ENCODE data around the gene PTPRK. TPM values are rescaled to one million over a fixed set of nuclear protein-coding genes. Genes with fewer than 3 reads are reported as not detected.

PTPRK gene
- total and polyA plus RNA-seq, 2 donors (not counting 1 experiment from before 2014, with no cell fraction given): 16.2 to 18.7 TPM

DNA sequence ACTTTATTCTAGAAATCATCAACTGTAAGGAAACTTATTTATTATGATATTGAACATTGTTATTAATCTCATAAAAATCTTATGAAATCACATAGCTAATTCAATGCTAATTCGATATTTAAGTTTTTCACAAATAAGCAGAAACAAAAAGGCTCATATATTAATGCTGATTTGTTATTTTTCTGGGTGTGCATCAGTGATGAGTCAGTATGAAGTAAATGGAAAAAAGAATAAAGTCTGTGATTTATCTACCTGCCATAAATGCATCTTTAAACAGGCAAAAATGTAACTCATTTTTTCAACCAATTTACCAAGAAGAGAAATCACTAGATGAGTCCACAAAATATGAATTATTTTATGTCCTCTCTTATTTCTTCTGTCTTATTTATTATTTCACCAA, 253.5 kb downstream of the PTPRK start:
- no peak for DNase-seq
- Mint-ChIP-seq H3K27ac (no peak overlapping the region), H3K9me3 (ENCODE audit: insufficient read depth) (no peaks in the 10 kb centered on the region), H3K4me1 (no peaks in the 10 kb centered on the region), H3K4me3 (no peak overlapping the region), H3K27me3 (no peaks in the 10 kb centered on the region)
- intact Hi-C loops (cut with micrococcal nuclease): no loop called here
- Histone ChIP-seq H3K4me2 (replicated peaks; ENCODE audit: low read depth, low read length, poor library complexity, severe bottlenecking) (no peak overlapping the region), H3K9ac (ENCODE audit: low read length) (no peak overlapping the region), H3K9me3 (ENCODE audit: control extremely low read depth in 1 of 3, control insufficient read depth in 2 of 3, insufficient read depth in 1 of 3, low read length in 2 of 3) (no peaks in the 10 kb centered on the region), H3K4me3 (ENCODE audit: control extremely low read depth in 1 of 5, extremely low read depth in 1 of 5, insufficient read depth in 1 of 5, low read depth in 2 of 5, low read length in 4 of 5) (no peak overlapping the region), H2AFZ (ENCODE audit: insufficient read depth, low read depth, low read length, poor library complexity, severe bottlenecking) (no peak overlapping the region), H3K27me3 (replicated peaks in 1 of 4; ENCODE audit: control extremely low read depth in 1 of 4, control insufficient read depth in 3 of 4, insufficient read depth in 4 of 4, low read length in 3 of 4) (no peaks in the 10 kb centered on the region), H3K79me2 (ENCODE audit: control insufficient read depth, insufficient read depth, low read length) (no peaks in the 10 kb centered on the region), H3K36me3 (replicated peaks in 1 of 2; ENCODE audit: control extremely low read depth in 1 of 2, control insufficient read depth in 1 of 2, extremely low read depth in 1 of 2, insufficient read depth in 2 of 2, low read length in 1 of 2) (no peaks in the 10 kb centered on the region), H3K27ac (ENCODE audit: low read length in 2 of 2) (no peak overlapping the region), H4K20me1 (ENCODE audit: control insufficient read depth, insufficient read depth, low read length, poor library complexity, severe bottlenecking) (no peaks in the 10 kb centered on the region), H3K4me1 (ENCODE audit: control insufficient read depth in 2 of 2, insufficient read depth in 2 of 2, low read length in 2 of 2) (no peaks in the 10 kb centered on the region)
- no CpG with 5 or more reads among the region's 1 CpG for WGBS (ENCODE audit: insufficient coverage)
- POLR2A ChIA-PET: no interaction called here
- CTCF ChIA-PET: no interaction called here
- ATAC-seq (ENCODE audit: low read depth): no peak
- TF ChIP-seq, protein P1, sequence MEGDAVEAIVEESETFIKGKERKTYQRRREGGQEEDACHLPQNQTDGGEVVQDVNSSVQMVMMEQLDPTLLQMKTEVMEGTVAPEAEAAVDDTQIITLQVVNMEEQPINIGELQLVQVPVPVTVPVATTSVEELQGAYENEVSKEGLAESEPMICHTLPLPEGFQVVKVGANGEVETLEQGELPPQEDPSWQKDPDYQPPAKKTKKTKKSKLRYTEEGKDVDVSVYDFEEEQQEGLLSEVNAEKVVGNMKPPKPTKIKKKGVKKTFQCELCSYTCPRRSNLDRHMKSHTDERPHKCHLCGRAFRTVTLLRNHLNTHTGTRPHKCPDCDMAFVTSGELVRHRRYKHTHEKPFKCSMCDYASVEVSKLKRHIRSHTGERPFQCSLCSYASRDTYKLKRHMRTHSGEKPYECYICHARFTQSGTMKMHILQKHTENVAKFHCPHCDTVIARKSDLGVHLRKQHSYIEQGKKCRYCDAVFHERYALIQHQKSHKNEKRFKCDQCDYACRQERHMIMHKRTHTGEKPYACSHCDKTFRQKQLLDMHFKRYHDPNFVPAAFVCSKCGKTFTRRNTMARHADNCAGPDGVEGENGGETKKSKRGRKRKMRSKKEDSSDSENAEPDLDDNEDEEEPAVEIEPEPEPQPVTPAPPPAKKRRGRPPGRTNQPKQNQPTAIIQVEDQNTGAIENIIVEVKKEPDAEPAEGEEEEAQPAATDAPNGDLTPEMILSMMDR (IDR thresholded peaks at IDR 0.05): no peak
- no peak for TF ChIP-seq EZH2 (IDR thresholded peaks at IDR 0.05; ENCODE audit: borderline replicate concordance, insufficient read depth, low read depth, low read length, poor library complexity, severe bottlenecking)

DNA sequence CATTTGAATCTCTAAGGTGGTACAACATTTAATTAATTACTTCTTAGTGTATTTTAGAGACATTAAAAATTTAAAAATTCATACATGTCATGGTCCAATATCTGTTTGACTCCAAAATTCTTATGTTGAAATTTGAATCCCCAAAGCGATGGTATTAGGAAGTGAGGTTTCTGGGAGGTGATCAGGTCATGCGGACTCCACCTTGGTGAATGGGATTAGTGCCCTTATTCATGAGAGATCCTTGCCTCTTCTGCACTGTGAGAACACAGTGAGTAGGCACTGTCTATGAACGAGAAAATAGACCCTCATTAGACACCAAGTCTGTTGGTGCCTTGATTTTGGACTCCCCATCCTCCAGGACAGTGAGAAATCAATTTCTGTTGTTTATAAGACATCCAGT, 254.7 kb downstream of the PTPRK start:
- no peak overlapping the region for H3K27ac ChIP-seq (ENCODE audit: low read length in 2 of 2)
- no peak overlapping the region for H3K4me2 ChIP-seq (replicated peaks; ENCODE audit: low read depth, low read length, poor library complexity, severe bottlenecking)
- H4K20me1 ChIP-seq (ENCODE audit: control insufficient read depth, insufficient read depth, low read length, poor library complexity, severe bottlenecking): no peaks in the 10 kb centered on the region
- no peak overlapping the region for H3K9ac ChIP-seq (ENCODE audit: low read length)
- no peaks in the 10 kb centered on the region for H3K9me3 ChIP-seq (ENCODE audit: control extremely low read depth in 1 of 3, control insufficient read depth in 2 of 3, insufficient read depth in 1 of 3, low read length in 2 of 3)
- no peaks in the 10 kb centered on the region for H3K4me1 ChIP-seq (ENCODE audit: control insufficient read depth in 2 of 2, insufficient read depth in 2 of 2, low read length in 2 of 2)
- ChIA-PET CTCF (no interaction called here), POLR2A (no interaction called here)
- intact Hi-C loops (cut with micrococcal nuclease): no loop called here
- WGBS (ENCODE audit: insufficient coverage): 75% methylated on average over 3 of the region's 3 CpGs
- Mint-ChIP-seq H3K9me3 (ENCODE audit: insufficient read depth) (no peaks in the 10 kb centered on the region), H3K27me3 (no peaks in the 10 kb centered on the region), H3K27ac (no peak overlapping the region), H3K4me1 (no peaks in the 10 kb centered on the region), H3K4me3 (no peak overlapping the region)
- no peak for DNase-seq
- no peaks in the 10 kb centered on the region for H3K27me3 ChIP-seq (replicated peaks in 1 of 4; ENCODE audit: control extremely low read depth in 1 of 4, control insufficient read depth in 3 of 4, insufficient read depth in 4 of 4, low read length in 3 of 4)
- no peak for ATAC-seq (ENCODE audit: low read depth)
- H3K4me3 ChIP-seq (ENCODE audit: control extremely low read depth in 1 of 5, extremely low read depth in 1 of 5, insufficient read depth in 1 of 5, low read depth in 2 of 5, low read length in 4 of 5): no peak overlapping the region
- H3K36me3 ChIP-seq (replicated peaks in 1 of 2; ENCODE audit: control extremely low read depth in 1 of 2, control insufficient read depth in 1 of 2, extremely low read depth in 1 of 2, insufficient read depth in 2 of 2, low read length in 1 of 2): no peaks in the 10 kb centered on the region
- no peaks in the 10 kb centered on the region for H3K79me2 ChIP-seq (ENCODE audit: control insufficient read depth, insufficient read depth, low read length)
- no peak overlapping the region for H2AFZ ChIP-seq (ENCODE audit: insufficient read depth, low read depth, low read length, poor library complexity, severe bottlenecking)
- TF ChIP-seq, protein P1 (IDR thresholded peaks at IDR 0.05): no peak
- no peak for TF ChIP-seq EZH2 (IDR thresholded peaks at IDR 0.05; ENCODE audit: borderline replicate concordance, insufficient read depth, low read depth, low read length, poor library complexity, severe bottlenecking)
